K562 (cell line): ENCODE measurements around the gene SIPA1L2.

Experiments used
- ARID4B ChIP-seq: sonication (generic); formaldehyde crosslinking; IDR thresholded peaks from 2 replicates; pipeline ENCODE4 v1.8.0; 2022; ENCODE audit warnings: mild to moderate bottlenecking, missing genetic modification reagents
- CHD2 ChIP-seq: IDR thresholded peaks from 2 replicates; pipeline ENCODE4 v1.6.1; 2011; ENCODE audit warnings: low read depth, low read length
- KAT7 ChIP-seq: sonication (generic); formaldehyde crosslinking; IDR thresholded peaks from 2 replicates; pipeline ENCODE4 v1.8.0; 2022; ENCODE audit warnings: missing genetic modification reagents, mild to moderate bottlenecking, borderline replicate concordance
- MEF2D ChIP-seq: conservative IDR thresholded peaks from 2 replicates; pipeline ENCODE4 v1.6.1; 2016; ENCODE audit warnings: low read depth, missing genetic modification characterization, missing compliant biosample characterization
- TAF7 ChIP-seq: fragments of 450-650 bp; IDR thresholded peaks from 2 replicates; pipeline ENCODE4 v1.6.1; 2016; ENCODE audit warnings: missing genetic modification characterization, missing compliant biosample characterization
- THRA ChIP-seq: fragments of 450-650 bp; IDR thresholded peaks from 2 replicates; pipeline ENCODE4 v1.6.1; 2017; ENCODE audit warnings: mild to moderate bottlenecking, moderate library complexity
- ZNF140 ChIP-seq: fragments of 250-450 bp; sonication (Bioruptor Pico); IDR thresholded peaks from 2 replicates; pipeline ENCODE4 v1.8.0; 2021; ENCODE audit warnings: moderate library complexity, mild to moderate bottlenecking, inconsistent platforms

GRCh38 chr1:232673256-232673655, 43.3 kb upstream of the SIPA1L2 start:
- TF ChIP-seq ZNF140 (CRISPR knock-in tag) (no peak), CHD2 (no peak), KAT7 (CRISPR knock-in tag) (no peak), TAF7 (tag) (no peak), MEF2D (tag) (no peak), THRA (no peak), ARID4B (CRISPR knock-in tag) (no peak)
